DMS153 treated with DMSO at 0.1 percent for 48 hours (cell line): ENCODE results near the gene DPP6.
"Not testable (repeated sequence)": the region's sequence is repeated elsewhere in the genome, so short reads cannot be mapped to it uniquely, and the experiment has no call there.

ENCODE experiments used
- DNase-seq: peaks from one replicate; lab custom pipeline; 2025; ENCODE audit not compliant: unreplicated experiment; lab: John Stamatoyannopoulos, UW

The DPP6 gene

GRCh38 chr7:154051643-154052529, at the start of gene DPP6:
DPP6 (plus strand) TSS chr7:154052398.
- DNase-seq, result not testable (repeated sequence)

GRCh38 chr7:154009423-154009911, 42.7 kb upstream of the DPP6 start:
- DNase-seq, result not testable (repeated sequence)

- not testable (repeated sequence) for DNase-seq
Measured at GRCh38 chr7:154010726-154011568, 41.3 kb upstream of the DPP6 start.

- DNase-seq, result not testable (repeated sequence)
Measured at GRCh38 chr7:154012800-154013199, 39.4 kb upstream of the DPP6 start.

GRCh38 chr7:154015636-154016035, 36.6 kb upstream of the DPP6 start:
- not testable (repeated sequence) for DNase-seq

GRCh38 chr7:154018354-154018753, 33.8 kb upstream of the DPP6 start:
- DNase-seq, result not testable (repeated sequence)

- not testable (repeated sequence) for DNase-seq
Measured at GRCh38 chr7:154027805-154028204, 24.4 kb upstream of the DPP6 start.

GRCh38 chr7:154030476-154031080, 21.6 kb upstream of the DPP6 start:
- not testable (repeated sequence) for DNase-seq

- not testable (repeated sequence) for DNase-seq
Measured at GRCh38 chr7:154039466-154040165, 12.6 kb upstream of the DPP6 start.

GRCh38 chr7:154050394-154050793, 1.8 kb upstream of the DPP6 start:
- DNase-seq, result not testable (repeated sequence)

GRCh38 chr7:154051006-154051642, 1.1 kb upstream of the DPP6 start:
- DNase-seq, result not testable (repeated sequence)

- not testable (repeated sequence) for DNase-seq
Measured at GRCh38 chr7:154052530-154053252, 493 bp downstream of the DPP6 start.

- not testable (repeated sequence) for DNase-seq
Measured at GRCh38 chr7:154053466-154054312, 1.5 kb downstream of the DPP6 start.

GRCh38 chr7:154054664-154055063, 2.5 kb downstream of the DPP6 start:
- not testable (repeated sequence) for DNase-seq

GRCh38 chr7:154055491-154056106, 3.4 kb downstream of the DPP6 start:
- not testable (repeated sequence) for DNase-seq

- not testable (repeated sequence) for DNase-seq
Measured at GRCh38 chr7:154058783-154059182, 6.6 kb downstream of the DPP6 start.

- DNase-seq, result not testable (repeated sequence)
Measured at GRCh38 chr7:154060551-154060950, 8.4 kb downstream of the DPP6 start.

- peak; percentile 39 for DNase-seq
Measured at GRCh38 chr7:154071833-154072232, 19.6 kb downstream of the DPP6 start.
